Prostate gland (tissue), 2 donors: ENCODE data around the gene CHMP3.

Experiments
- CTCF ChIP-seq, 4 experiments: fragments of 200-600 bp in 2 of 4; fragments of 450-650 bp in 2 of 4; sonication (generic) in 2 of 4; IDR thresholded peaks; 1 replicate in 3 of 4; 2 replicates in 1 of 4; pipeline ENCODE4 v1.5.1; 2016 to 2019; ENCODE audit warnings: antibody characterized with exemption in 4 of 4, mild to moderate bottlenecking in 2 of 4, moderate library complexity in 2 of 4
- POLR2A ChIP-seq: fragments of 450-650 bp; IDR thresholded peaks from one replicate; pipeline ENCODE4 v1.6.1; 2016; ENCODE audit warnings: antibody characterized with exemption, mild to moderate bottlenecking

GRCh38 chr2:86507600-86507999, 55.6 kb downstream of the CHMP3 start:
- TF ChIP-seq CTCF (IDR thresholded peaks at IDR 0.05) (no peak), POLR2A (no peak)
